ENCODE results near the gene FGG.

Gene FGG

DNA sequence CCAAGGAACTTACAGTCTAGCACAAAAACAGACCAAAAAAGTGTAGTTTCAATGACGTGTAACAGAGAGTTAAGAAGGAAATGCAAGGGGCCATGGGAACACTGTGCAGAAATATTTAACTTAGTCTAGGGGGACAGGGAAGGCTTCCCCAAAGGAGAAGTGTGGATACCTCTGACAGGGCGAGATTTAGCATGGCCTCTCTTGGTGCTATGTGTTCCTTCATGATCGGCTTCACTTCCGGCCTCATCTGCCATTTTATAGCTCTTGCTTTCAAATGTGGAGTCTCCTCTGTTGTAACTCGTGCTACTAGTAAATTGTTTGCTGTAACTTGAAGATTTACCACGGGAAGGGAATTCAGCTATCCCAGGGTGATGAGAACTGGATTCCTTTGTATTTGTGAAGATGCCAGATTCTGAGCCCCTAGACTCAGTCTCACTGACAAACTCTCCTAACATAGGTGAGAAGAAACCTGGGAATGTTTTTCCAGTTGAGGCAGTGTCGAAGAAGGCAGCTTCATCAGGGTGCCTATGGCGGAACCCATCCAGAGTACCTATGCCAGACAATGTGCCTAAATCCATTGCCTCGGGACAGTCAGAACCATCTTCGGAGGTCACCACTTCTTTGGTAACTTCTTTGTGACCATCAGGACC, 27.0 kb downstream of the FGG start:
- DNase-seq (ENCODE audit: low read depth), result no peak

DNA sequence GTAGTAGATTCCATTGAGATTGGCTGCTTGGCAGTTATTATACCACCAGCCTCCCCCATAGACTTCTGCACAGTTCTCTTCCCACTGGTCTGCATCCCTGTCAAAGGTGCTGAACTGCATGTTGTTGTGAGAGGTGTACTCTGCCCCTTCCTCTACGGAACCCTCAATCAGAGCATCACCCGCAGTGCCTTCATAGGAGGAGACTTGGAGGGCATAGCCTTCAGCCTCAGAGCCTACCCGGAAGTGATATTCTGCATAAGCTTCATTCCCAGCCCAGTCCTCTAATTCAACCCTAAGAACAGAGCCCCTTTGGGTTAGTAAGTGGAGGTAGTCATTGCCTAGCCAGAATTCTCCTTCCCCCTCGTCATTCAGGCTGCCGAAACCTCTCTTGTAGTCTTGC, 28.2 kb downstream of the FGG start:
- no peak for DNase-seq (ENCODE audit: low read depth)

DNA sequence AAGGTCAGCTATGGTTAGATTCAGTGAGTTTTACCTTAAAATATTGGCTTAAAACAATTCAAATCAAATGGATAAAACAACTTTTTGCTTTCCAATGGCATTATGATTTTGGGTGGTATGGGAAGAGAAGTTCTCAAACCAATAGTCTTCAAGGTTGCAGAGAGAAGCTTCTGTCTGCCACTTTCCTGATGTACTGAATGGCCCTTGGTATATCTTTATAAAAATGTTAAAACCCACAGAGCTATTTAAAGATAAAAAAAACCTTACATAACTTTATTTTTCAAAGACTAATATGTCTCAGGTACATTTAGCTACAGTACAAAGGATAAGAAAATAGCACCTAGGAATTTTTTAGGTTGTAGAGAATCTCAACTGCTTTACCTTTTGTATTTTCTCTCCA, 28.8 kb downstream of the FGG start:
- no peak for DNase-seq (ENCODE audit: low read depth)

DNA sequence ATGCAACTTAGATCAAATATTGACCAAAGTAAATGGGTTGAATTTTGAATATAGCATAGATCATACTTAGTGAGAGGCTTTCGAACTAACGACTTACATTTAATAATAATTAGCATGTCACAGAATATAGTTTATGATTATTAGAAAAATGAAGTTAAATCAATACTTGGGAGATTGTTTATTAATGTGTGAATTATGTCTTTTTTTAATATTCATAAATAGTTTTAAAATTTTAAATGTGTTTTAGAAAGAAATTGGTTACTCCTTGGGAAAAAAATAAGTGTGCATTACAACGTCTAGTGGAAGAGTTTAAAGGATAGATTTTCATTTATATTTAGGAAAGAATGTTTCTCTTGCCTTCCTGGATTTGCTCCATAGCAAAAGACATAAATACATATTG, 29.2 kb downstream of the FGG start:
- no peak for DNase-seq (ENCODE audit: low read depth)

DNA sequence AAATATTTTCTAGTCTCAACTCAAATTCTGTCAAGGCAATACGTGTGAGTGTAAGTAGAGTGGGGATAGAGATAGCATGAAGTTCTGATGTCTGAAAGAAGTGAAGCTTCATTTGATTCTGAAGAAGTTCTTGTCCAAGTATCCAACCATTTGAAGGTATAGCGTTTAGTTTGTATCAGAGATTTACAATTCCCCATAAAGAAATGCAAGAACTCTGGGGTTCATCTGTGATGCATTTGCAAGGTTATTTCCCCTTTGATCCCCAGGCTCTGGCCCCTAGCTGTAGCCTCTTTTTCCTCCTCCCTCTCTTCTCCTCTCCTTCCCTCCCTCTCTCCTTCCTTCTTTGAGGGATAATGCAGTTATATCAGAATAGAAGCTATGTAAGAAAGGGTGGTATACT, 29.7 kb downstream of the FGG start:
- no peak for DNase-seq (ENCODE audit: low read depth)

DNA sequence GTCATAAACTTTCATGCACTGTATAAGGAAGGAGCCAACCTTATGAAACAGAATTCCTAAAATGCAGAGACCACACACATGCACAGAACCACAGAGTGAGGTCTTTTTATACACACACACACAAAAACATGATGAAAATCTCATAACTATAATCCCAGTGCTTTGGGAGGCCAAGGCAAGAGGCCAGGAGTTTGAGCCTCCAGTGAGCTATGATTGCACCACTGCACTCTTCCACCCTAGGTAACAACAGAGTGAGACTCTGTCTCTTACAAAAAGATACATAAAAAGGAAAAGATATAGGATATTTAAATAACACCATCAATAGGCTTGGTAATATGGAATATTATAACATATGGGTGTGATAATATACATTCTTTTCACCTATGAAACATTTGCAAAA, 32.5 kb downstream of the FGG start:
- DNase-seq (ENCODE audit: low read depth), result no peak

DNA sequence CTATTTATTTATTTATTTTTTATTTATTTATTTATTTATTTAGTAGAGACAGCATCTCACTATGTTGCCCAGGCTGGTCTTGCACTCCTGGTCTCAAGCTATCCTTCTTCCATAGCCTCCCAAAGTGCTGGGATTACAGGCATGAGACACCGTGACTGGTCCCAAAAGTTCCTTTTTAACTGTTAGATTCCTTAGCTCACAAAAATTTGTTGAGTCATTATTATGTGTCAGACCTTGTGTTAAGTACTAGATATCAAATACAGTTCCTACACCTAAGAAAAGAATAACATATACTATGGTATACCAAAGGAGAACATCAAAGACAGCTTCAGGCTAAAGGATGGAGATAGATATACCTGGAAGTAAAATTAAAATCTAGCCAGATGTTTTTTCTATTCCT, 33.5 kb downstream of the FGG start:
- DNase-seq (ENCODE audit: low read depth), result no peak

DNA sequence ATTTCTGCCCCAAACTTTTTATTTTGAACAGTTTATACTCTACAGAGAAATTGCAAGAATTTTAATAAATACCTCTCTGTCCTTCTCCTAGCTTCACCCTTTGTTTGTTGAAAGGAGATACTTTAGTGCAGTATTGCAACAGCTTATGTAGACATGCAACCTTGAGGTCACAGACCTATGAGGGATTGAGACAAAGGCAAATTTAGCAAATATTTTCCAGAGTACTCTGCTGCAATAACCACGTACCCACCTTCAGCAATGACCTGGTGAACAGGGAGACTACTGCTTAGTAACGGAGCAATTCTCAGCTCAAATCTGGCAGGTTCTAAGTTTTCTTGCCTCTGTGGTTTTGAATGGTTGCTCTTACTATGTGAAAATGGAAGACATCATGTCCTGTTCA, 35.1 kb downstream of the FGG start:
- DNase-seq (ENCODE audit: low read depth), result no peak

DNA sequence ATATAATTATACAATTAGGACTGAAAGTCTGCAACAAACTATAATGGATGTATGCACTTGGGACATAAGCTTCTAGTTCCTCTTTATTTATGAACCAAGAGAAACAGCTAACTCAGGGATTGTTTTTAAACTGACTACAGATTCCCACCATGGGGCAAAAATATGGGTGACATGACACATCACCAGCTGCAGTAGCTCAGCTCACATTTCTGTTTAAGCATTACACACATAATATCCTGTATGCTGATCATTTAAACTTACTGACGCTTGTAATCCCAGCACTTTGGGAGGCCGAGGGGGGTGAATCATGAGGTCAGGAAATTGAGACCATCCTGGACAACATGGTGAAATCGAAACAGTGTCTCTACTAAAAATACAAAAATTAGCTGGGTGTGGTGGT, 38.1 kb downstream of the FGG start:
- no peak for DNase-seq (ENCODE audit: low read depth)

DNA sequence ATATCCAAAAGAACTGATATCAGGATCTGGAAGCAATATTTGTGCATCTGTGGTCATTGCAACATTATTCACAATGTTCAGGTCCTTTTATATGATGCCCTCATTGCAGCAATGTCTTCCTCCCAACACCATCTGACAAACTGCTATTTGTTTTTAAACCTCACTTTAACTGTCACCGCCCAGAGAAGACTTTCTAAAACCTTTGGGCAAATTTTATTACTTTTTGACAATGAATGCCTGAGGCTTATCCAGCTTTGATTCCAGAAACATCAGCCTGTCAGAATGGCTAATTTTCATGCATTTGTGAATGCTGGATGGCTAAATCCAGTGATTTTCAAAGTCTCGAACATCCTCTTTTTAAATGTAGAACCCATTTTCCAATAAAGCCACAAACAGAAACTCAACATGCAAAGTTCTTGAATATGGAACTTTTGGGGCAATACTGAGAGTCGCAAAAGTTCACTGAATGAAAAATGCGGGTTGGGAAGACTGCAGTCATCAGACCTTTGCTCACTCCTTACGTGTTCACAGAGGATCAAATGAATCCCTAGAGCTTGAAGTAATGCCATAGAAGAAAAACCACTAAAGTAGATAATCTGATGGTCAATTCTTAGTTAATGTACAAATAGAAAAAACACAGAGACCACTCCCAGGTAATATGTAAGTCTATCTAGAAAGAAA, 39.1 kb downstream of the FGG start:
- no peak for DNase-seq (ENCODE audit: low read depth)

DNA sequence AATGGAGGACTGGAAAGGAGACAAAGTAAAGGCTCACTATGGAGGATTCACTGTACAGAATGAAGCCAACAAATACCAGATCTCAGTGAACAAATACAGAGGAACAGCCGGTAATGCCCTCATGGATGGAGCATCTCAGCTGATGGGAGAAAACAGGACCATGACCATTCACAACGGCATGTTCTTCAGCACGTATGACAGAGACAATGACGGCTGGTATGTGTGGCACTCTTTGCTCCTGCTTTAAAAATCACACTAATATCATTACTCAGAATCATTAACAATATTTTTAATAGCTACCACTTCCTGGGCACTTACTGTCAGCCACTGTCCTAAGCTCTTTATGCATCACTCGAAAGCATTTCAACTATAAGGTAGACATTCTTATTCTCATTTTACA, 42.9 kb downstream of the FGG start:
- DNase-seq (ENCODE audit: low read depth), result no peak

DNA sequence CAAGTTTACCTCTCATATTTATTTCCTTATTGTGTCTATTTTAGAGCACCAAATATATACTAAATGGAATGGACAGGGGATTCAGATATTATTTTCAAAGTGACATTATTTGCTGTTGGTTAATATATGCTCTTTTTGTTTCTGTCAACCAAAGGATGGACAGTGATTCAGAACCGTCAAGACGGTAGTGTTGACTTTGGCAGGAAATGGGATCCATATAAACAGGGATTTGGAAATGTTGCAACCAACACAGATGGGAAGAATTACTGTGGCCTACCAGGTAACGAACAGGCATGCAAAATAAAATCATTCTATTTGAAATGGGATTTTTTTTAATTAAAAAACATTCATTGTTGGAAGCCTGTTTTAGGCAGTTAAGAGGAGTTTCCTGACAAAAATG, 43.4 kb downstream of the FGG start:
- DNase-seq (ENCODE audit: low read depth), result no peak

DNA sequence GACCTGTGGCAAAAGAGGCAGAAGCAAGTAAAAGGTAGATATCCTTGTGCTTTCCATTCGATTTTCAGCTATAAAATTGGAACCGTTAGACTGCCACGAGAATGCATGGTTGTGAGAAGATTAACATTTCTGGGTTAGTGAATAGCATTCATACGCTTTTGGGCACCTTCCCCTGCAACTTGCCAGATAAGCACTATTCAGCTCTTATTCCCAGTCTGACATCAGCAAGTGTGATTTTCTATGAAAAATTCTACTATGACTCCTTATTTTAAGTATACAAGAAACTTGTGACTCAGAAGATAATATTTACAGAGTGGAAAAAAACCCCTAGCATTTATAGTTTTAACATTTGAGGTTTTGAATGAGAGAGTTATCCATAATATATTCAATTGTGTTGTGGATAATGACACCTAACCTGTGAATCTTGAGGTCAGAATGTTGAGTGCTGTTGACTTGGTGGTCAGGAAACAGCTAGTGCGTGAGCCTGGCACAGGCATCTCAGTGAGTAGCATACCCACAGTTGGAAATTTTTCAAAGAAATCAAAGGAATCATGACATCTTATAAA, 45.7 kb downstream of the FGG start:
- no peak for DNase-seq (ENCODE audit: low read depth)

DNA sequence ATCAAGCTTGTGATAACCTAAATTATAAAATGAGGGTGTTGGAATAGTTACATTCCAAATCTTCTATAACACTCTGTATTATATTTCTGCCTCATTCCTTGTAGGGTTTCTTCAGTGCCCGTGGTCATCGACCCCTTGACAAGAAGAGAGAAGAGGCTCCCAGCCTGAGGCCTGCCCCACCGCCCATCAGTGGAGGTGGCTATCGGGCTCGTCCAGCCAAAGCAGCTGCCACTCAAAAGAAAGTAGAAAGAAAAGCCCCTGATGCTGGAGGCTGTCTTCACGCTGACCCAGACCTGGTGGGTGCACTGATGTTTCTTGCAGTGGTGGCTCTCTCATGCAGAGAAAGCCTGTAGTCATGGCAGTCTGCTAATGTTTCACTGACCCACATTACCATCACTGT, 46.8 kb downstream of the FGG start:
- no peak for DNase-seq (ENCODE audit: low read depth)

DNA sequence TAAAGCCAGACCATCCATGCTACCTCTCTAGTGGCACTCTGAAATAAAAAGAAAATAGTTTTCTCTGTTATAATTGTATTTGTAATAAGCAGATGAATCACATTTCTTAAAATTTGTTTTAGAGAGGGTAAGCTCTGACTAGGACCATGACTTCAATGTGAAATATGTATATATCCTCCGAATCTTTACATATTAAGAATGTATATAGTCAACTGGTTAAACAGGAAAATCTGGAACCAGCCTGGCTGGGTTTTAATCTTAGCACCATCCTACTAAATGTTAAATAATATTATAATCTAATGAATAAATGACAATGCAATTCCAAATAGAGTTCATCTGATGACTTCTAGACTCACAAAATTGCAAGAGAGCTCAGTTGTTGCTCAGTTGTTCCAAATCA, 48.1 kb downstream of the FGG start:
- DNase-seq (ENCODE audit: low read depth), result no peak

DNA sequence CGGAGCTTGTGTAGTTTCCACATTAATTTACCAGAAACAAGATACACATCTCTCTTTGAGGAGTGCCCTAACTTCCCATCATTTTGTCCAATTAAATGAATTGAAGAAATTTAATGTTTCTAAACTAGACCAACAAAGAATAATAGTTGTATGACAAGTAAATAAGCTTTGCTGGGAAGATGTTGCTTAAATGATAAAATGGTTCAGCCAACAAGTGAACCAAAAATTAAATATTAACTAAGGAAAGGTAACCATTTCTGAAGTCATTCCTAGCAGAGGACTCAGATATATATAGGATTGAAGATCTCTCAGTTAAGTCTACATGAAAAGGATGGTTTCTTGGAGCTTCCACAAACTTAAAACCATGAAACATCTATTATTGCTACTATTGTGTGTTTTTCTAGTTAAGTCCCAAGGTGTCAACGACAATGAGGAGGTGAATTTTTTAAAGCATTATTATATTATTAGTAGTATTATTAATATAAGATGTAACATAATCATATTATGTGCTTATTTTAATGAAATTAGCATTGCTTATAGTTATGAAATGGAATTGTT, 49.7 kb downstream of the FGG start, which contains the start of gene FGB:
TSS of gene FGB (plus strand) at position 315 of the 558 bp plus-strand sequence. CDS start at position 323, 8 bp downstream.
- no peak for DNase-seq (ENCODE audit: low read depth)

DNA sequence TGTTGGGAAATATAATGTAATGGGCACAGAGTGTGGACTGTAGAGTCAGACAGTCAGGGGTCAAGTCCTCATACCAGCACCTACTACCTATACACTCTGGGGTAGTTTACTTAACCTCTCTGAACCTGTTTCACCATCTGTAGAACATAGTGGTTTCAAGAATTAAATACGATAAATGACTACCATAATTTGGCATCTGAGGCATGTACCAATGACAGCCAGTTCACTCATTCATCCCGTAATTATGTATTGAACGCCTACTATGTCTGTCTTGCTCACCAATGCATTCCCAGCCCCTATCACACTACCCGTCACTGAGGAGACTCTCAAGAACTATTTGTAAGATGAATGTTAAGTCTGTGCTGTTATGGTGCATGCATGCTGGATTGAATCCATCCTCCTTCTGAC, 51.6 kb downstream of the FGG start:
- DNase-seq (ENCODE audit: low read depth), result no peak

DNA sequence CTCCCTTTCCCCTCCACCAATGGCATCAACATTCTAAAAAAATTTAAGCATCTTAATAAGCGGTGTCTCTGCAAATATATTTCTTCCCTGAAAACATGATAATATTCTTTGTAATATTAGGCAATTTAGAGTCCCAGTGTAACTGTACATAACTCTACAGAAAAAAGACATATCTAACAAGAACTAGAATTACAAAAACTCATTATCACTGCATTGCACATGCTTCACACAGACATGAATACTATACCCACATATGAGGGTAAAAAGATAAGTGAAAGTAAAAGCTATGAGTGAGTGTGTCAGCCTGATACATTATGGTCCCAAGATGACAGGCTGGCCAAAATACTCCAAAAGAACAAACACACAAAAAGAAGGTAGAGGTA, 52.0 kb downstream of the FGG start:
- DNase-seq (ENCODE audit: low read depth), result no peak

DNA sequence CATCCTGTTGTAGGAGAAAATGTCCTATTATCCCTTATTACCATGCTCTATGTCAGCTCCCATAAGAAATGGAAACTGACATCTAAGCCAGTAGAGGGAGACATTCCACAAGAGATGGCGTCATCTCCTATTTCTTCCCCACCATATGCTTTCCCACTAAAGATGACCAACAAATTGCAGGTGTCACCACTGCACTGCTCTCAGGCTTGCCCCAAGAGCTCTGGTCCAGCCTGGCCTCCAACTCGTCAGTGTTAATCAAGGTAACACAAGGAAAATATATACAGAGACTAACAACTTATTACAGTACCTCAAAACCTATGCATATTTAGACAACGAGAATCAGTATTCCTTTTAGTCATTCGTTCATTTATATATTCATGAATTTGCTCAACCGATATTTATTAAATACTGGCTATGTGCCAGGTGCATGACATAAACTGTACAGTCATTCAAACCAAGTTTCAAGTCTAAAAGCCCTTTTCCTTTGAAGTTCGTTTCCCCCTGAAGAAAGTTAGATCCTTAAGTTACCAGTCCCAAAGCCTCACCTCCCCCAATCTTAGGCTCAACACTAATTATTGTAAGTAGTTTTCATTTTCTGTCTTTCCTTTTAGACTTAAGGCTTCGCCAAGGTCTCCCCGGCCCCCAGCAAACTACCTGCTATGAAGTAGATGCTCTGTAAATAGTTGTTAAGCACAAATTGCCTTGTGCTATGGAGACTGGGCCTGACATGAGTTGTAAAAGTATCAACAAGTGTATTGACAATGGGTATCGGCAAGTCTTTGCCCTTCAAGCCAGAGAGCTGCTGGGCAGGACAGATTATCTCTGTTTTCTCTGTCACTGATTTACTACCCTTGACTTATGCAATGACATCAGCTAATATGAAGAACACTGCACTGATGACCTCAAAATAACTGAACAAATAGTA, 52.7 kb downstream of the FGG start:
- no peak for DNase-seq (ENCODE audit: low read depth)

DNA sequence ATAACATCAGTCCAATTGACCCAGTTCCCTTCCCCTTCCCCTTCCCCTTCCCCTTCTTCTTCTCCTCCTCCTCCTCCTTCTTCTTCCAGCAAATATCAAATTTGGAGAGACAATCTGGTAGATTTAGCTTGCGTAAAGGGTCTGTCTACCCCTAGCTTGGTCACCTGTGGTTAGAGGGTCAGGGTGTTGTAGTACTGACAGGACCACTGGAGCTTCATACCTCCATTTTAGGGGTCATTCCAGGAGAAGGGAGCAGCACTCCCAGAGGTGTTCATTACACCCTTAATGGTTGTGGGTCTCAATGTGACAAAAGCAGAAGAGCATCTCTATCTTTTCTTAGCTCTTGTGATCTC, 53.3 kb downstream of the FGG start:
- no peak for DNase-seq (ENCODE audit: low read depth)

All from GM04503 (cell line).